OCI-LY3 (cell line): Measurements from ENCODE around the gene CMIP.

Experiments
- H2AFZ ChIP-seq: fragments of 200-600, 300-600 bp; shearing (Covaris generic); 2 replicates; pipeline ENCODE4 v1.6.0; 2014; ENCODE audit warnings: antibody characterized with exemption, low read depth, low read length
- H3K27ac ChIP-seq: fragments of 200-600, 300-600 bp; sonication (generic); 2 replicates; pipeline ENCODE4 v1.5.1; 2014; ENCODE audit warnings: mild to moderate bottlenecking, low read length, moderate library complexity, mixed read lengths
- H3K27me3 ChIP-seq: fragments of 200-600, 300-600 bp; sonication (generic); 2 replicates; pipeline ENCODE4 v1.6.1; 2014; ENCODE audit warnings: low read depth, low read length, mixed read lengths
- H3K36me3 ChIP-seq: fragments of 200-600, 300-600 bp; sonication (generic); replicated peaks from 2 replicates; pipeline ENCODE3; 2014; ENCODE audit warnings: low read depth, low read length, mixed read lengths
- H3K4me1 ChIP-seq: fragments of 300-600, 200-600 bp; sonication (generic); 2 replicates; pipeline ENCODE4 v1.6.1; 2014; ENCODE audit warnings: low read length, mixed read lengths
- H3K4me2 ChIP-seq: fragments of 200-600, 300-600 bp; sonication (generic); 2 replicates; pipeline ENCODE4 v1.6.1; 2014; ENCODE audit warnings: low read length, mixed read lengths
- H3K4me3 ChIP-seq: fragments of 300-600, 200-600 bp; sonication (generic); 2 replicates; pipeline ENCODE4 v1.5.1; 2014; ENCODE audit warnings: antibody characterized with exemption, mild to moderate bottlenecking, low read length, moderate library complexity
- H3K79me2 ChIP-seq: fragments of 300-600, 200-600 bp; shearing (Covaris generic); 2 replicates; pipeline ENCODE4 v1.6.1; 2014; ENCODE audit warnings: mild to moderate bottlenecking, low read length, mixed read lengths
- H3K9ac ChIP-seq: fragments of 300-600, 200-600 bp; shearing (Covaris generic); 2 replicates; pipeline ENCODE4 v1.6.0; 2014; ENCODE audit warnings: mild to moderate bottlenecking, low read length, moderate library complexity
- H3K9me3 ChIP-seq: fragments of 200-600, 300-600 bp; shearing (Covaris generic); 2 replicates; pipeline ENCODE4 v1.6.1; 2014; ENCODE audit warnings: low read length, mixed read lengths; ENCODE audit not compliant: insufficient read depth
- H4K20me1 ChIP-seq: fragments of 200-600, 300-600 bp; sonication (generic); 2 replicates; pipeline ENCODE4 v1.6.1; 2016; ENCODE audit warnings: low read length, mixed read lengths; ENCODE audit not compliant: insufficient read depth
- EZH2phosphoT487 ChIP-seq: fragments of 200-600 bp; shearing (Covaris generic); IDR thresholded peaks from 2 replicates; pipeline ENCODE4 v1.6.1; 2018; ENCODE audit warnings: antibody characterized with exemption, mixed run types, low read depth
- TF ChIP-seq, protein P1 (sequence below): fragments of 200-600, 300-600 bp; sonication (generic); IDR thresholded peaks from 2 replicates; pipeline ENCODE4 v1.5.1; 2014; ENCODE audit warnings: antibody characterized with exemption, low read length, low read depth

The CMIP gene

GRCh38 chr16:81477697-81478693, 33.4 kb downstream of the CMIP start:
- H3K9me3 ChIP-seq, result no peaks in the 10 kb centered on the region
- peak overlapping the region; percentile 77 for H3K4me2 ChIP-seq
- H3K27ac ChIP-seq, result peak overlapping the region; percentile 96
- peaks cover 64% of the 10 kb centered on the region for H3K79me2 ChIP-seq
- H3K36me3 ChIP-seq, result peaks cover 21% of the 10 kb centered on the region
- peak overlapping the region; percentile 76 for H3K9ac ChIP-seq
- H3K4me1 ChIP-seq, result peaks cover 56% of the 10 kb centered on the region
- H3K4me3 ChIP-seq, result peak overlapping the region; percentile 67
- H4K20me1 ChIP-seq, result peaks cover 7% of the 10 kb centered on the region; the same call in 1 of the 2 replicates
- H2AFZ ChIP-seq, result no peak overlapping the region
- TF ChIP-seq, protein P1, sequence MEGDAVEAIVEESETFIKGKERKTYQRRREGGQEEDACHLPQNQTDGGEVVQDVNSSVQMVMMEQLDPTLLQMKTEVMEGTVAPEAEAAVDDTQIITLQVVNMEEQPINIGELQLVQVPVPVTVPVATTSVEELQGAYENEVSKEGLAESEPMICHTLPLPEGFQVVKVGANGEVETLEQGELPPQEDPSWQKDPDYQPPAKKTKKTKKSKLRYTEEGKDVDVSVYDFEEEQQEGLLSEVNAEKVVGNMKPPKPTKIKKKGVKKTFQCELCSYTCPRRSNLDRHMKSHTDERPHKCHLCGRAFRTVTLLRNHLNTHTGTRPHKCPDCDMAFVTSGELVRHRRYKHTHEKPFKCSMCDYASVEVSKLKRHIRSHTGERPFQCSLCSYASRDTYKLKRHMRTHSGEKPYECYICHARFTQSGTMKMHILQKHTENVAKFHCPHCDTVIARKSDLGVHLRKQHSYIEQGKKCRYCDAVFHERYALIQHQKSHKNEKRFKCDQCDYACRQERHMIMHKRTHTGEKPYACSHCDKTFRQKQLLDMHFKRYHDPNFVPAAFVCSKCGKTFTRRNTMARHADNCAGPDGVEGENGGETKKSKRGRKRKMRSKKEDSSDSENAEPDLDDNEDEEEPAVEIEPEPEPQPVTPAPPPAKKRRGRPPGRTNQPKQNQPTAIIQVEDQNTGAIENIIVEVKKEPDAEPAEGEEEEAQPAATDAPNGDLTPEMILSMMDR, result no peak
- TF ChIP-seq EZH2phosphoT487, result no peak
- no peaks in the 10 kb centered on the region for H3K27me3 ChIP-seq

DNA sequence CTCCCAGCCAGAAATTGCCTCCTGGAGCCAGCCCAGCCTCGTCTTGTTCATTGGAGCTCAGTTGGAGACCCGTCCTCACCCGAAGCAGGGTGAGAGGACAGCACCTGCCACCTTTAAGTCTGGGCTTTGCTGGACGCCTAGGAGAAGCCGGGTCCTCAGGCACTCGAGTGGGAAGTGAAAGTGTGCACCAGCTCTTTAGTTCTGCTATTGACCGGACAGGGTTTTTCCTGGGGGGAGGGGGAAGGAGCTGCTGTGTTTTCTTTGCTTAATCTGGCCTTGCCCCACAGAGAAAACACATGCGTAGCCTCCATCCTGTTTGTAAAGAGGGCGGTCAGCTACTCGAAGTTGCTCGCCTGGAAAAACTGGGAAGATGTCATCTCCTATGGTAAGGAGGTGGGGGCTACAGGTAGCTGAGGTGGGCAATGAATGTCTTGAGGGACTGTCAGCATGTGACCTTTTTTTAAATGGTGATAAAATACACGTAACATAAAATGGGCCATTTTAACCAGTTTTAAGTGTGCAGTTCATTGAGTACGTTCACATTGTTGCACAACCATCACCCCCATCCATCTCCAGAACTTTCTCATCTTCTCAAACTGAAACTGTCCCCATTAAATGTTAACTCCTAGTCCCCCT, 34.4 kb downstream of the CMIP start:
- TF ChIP-seq, protein P1, result no peak
- no peak for TF ChIP-seq EZH2phosphoT487

GRCh38 chr16:81480606-81481206, 36.1 kb downstream of the CMIP start:
- Histone ChIP-seq H3K27ac (peak overlapping the region; percentile 96), H2AFZ (no peak overlapping the region), H3K4me2 (peak overlapping the region; percentile 77), H3K9me3 (no peaks in the 10 kb centered on the region), H3K79me2 (peaks cover 80% of the 10 kb centered on the region), H4K20me1 (0 out of 2 replicates have a peak, but pooled peaks cover 3% of the 10 kb centered on the region), H3K4me1 (peaks cover 62% of the 10 kb centered on the region), H3K9ac (peak overlapping the region; percentile 76), H3K4me3 (peak overlapping the region; percentile 42), H3K27me3 (no peaks in the 10 kb centered on the region), H3K36me3 (peaks cover 24% of the 10 kb centered on the region)
- TF ChIP-seq EZH2phosphoT487, result no peak
- TF ChIP-seq, protein P1, result no peak

More for the DNA sequence above, 34.4 kb downstream of the CMIP start:
- Histone ChIP-seq H3K79me2 (peaks cover 69% of the 10 kb centered on the region), H3K4me3 (peak overlapping the region; percentile 67), H3K27ac (peak overlapping the region; percentile 96), H3K27me3 (no peaks in the 10 kb centered on the region), H3K9me3 (no peaks in the 10 kb centered on the region), H2AFZ (no peak overlapping the region), H3K9ac (peak overlapping the region; percentile 76), H3K36me3 (peaks cover 24% of the 10 kb centered on the region), H3K4me1 (peaks cover 62% of the 10 kb centered on the region), H3K4me2 (peak overlapping the region; percentile 77), H4K20me1 (no peaks in the 10 kb centered on the region)
